ENCODE data around the gene ARPC2.

DNA sequence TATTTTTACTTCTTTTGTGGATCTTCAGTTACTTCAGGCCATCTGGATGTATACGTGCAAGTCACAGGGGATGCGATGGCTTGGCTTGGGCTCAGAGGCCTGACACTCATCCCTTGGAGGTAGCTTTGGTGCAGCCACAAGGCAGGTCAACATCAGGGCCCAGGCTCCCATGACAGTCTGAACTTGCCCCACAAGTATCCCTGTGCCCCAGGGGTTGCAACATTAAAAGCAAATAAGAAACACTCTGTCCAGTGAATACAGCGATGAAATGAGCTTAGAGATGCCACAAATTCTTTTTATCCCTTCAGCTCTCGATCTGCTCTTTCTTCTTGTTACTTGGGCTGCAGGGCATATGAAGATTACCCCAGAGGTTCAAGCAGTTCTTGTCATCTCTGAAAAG, 37.2 kb upstream of the ARPC2 start:
- TF ChIP-seq ZBTB43 (CRISPR knock-in tag; conservative IDR thresholded peaks at IDR 0.05) = no peak
- TF ChIP-seq ZSCAN5A (CRISPR knock-in tag; IDR thresholded peaks at IDR 0.05; ENCODE audit: borderline replicate concordance) = no peak
- TF ChIP-seq, protein P1, sequence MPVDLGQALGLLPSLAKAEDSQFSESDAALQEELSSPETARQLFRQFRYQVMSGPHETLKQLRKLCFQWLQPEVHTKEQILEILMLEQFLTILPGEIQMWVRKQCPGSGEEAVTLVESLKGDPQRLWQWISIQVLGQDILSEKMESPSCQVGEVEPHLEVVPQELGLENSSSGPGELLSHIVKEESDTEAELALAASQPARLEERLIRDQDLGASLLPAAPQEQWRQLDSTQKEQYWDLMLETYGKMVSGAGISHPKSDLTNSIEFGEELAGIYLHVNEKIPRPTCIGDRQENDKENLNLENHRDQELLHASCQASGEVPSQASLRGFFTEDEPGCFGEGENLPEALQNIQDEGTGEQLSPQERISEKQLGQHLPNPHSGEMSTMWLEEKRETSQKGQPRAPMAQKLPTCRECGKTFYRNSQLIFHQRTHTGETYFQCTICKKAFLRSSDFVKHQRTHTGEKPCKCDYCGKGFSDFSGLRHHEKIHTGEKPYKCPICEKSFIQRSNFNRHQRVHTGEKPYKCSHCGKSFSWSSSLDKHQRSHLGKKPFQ (CRISPR knock-in tag; IDR thresholded peaks at IDR 0.05; ENCODE audit: insufficient replicate concordance) = no peak
- TF ChIP-seq HOXA7 (CRISPR knock-in tag; IDR thresholded peaks at IDR 0.05) = no peak
